NCI-H82 treated with DMSO at 0.1 percent for 48 hours (cell line): ENCODE data around the gene USP6NL.

Experiments
- DNase-seq: peaks from one replicate; lab custom pipeline; 2025; ENCODE audit not compliant: unreplicated experiment; lab: John Stamatoyannopoulos, UW

The USP6NL gene

GRCh38 chr10:11553773-11554381, 57.6 kb downstream of the USP6NL start:
- no peak for DNase-seq

GRCh38 chr10:11551916-11552602, 59.4 kb downstream of the USP6NL start:
- DNase-seq, result no peak

- no peak for DNase-seq
These were observed 60.3 kb downstream of the USP6NL start for GRCh38 chr10:11551104-11551503.

GRCh38 chr10:11548768-11549099, 62.7 kb downstream of the USP6NL start:
- no peak for DNase-seq

GRCh38 chr10:11548065-11548767, 63.2 kb downstream of the USP6NL start:
- no peak for DNase-seq

- no peak for DNase-seq
These were observed 64.9 kb downstream of the USP6NL start for GRCh38 chr10:11546581-11546980.

GRCh38 chr10:11541296-11541695, 70.2 kb downstream of the USP6NL start:
- no peak for DNase-seq

GRCh38 chr10:11539191-11539868, 72.1 kb downstream of the USP6NL start:
- DNase-seq, result no peak

GRCh38 chr10:11538834-11539190, 72.6 kb downstream of the USP6NL start:
- DNase-seq, result no peak

GRCh38 chr10:11536228-11536627, 75.2 kb downstream of the USP6NL start:
- DNase-seq, result no peak

- no peak for DNase-seq
These were observed 76.0 kb downstream of the USP6NL start for GRCh38 chr10:11535346-11535959.

- DNase-seq, result no peak
These were observed 78.1 kb downstream of the USP6NL start for GRCh38 chr10:11533328-11533781.

- no peak for DNase-seq
These were observed 79.1 kb downstream of the USP6NL start for GRCh38 chr10:11532306-11532705.

GRCh38 chr10:11530806-11531205, 80.6 kb downstream of the USP6NL start:
- no peak for DNase-seq

- DNase-seq, result no peak
These were observed 82.1 kb downstream of the USP6NL start for GRCh38 chr10:11529276-11529903.

GRCh38 chr10:11528286-11528685, 83.2 kb downstream of the USP6NL start:
- no peak for DNase-seq

- DNase-seq, result no peak
These were observed 83.7 kb downstream of the USP6NL start for GRCh38 chr10:11527691-11528255.

- no peak for DNase-seq
These were observed 84.4 kb downstream of the USP6NL start for GRCh38 chr10:11527068-11527467.

GRCh38 chr10:11525503-11525902, 85.9 kb downstream of the USP6NL start:
- DNase-seq, result no peak

GRCh38 chr10:11522821-11523245, 88.6 kb downstream of the USP6NL start:
- DNase-seq, result no peak

- DNase-seq, result no peak
These were observed 89.6 kb downstream of the USP6NL start for GRCh38 chr10:11521860-11522259.
